HL-60 (cell line): ENCODE results near the gene DHX32.

Experiments
- DNase-seq, 2 experiments: peaks; one replicate each; pipeline ENCODE4 v3.0.0-alpha.2; 2010 to 2020; ENCODE audit warnings: low read depth in 1 of 2, low spot score in 1 of 2
- H3K27ac ChIP-seq: fragments of 250-450 bp; sonication (Bioruptor Pico); replicated peaks from 2 replicates; pipeline ENCODE4 v1.5.1; 2020; ENCODE audit warnings: mild to moderate bottlenecking, moderate library complexity
- H3K27me3 ChIP-seq: fragments of 250-450 bp; sonication (Bioruptor Pico); 2 replicates; pipeline ENCODE4 v1.5.1; 2021; ENCODE audit warnings: mild to moderate bottlenecking, moderate library complexity; ENCODE audit not compliant: insufficient read depth, poor library complexity, severe bottlenecking
- H3K4me3 ChIP-seq: replicated peaks from 2 replicates; pipeline ENCODE4 v1.5.1; 2011; ENCODE audit warnings: mild to moderate bottlenecking, control low read depth, low read length; ENCODE audit not compliant: insufficient read depth
- GABPA ChIP-seq: IDR thresholded peaks from 2 replicates; pipeline ENCODE4 v1.6.1; 2012; ENCODE audit warnings: low read depth
- POLR2AphosphoS5 ChIP-seq: IDR thresholded peaks from 2 replicates; pipeline ENCODE4 v1.6.1; 2012; ENCODE audit warnings: low read depth
- SPI1 ChIP-seq: IDR thresholded peaks from 2 replicates; pipeline ENCODE4 v1.6.1; 2012; ENCODE audit warnings: low read depth, mild to moderate bottlenecking, borderline replicate concordance
- TF ChIP-seq, protein P1 (sequence below): IDR thresholded peaks from one replicate; pipeline ENCODE4 v1.5.1; 2011; ENCODE audit warnings: low read length, control low read depth, inconsistent platforms; ENCODE audit not compliant: insufficient read depth
- TF ChIP-seq, protein P2 (sequence below): IDR thresholded peaks from 2 replicates; pipeline ENCODE4 v1.6.1; 2012; ENCODE audit warnings: low read depth; ENCODE audit not compliant: insufficient replicate concordance

DHX32 gene

DNA sequence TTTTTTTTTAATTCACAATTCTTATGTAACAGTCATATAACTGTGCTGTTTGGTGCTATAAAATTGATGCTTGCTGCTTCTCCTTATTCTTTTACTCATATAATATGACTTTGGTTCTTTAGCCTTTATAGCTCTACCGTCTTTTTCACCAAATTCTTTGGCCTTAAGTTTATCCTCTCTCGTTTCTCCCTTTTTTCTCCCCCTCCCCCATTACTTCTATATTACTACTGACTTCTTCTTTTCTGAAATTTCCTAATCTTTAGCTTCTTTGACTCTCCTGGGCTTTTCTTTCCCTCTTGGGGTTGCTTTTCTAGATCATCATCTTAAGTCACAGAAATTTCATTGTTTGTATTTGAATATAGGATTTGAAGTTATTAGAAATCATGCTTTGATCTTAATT is 54.0 kb downstream of the DHX32 start:
- TF ChIP-seq, protein P1, sequence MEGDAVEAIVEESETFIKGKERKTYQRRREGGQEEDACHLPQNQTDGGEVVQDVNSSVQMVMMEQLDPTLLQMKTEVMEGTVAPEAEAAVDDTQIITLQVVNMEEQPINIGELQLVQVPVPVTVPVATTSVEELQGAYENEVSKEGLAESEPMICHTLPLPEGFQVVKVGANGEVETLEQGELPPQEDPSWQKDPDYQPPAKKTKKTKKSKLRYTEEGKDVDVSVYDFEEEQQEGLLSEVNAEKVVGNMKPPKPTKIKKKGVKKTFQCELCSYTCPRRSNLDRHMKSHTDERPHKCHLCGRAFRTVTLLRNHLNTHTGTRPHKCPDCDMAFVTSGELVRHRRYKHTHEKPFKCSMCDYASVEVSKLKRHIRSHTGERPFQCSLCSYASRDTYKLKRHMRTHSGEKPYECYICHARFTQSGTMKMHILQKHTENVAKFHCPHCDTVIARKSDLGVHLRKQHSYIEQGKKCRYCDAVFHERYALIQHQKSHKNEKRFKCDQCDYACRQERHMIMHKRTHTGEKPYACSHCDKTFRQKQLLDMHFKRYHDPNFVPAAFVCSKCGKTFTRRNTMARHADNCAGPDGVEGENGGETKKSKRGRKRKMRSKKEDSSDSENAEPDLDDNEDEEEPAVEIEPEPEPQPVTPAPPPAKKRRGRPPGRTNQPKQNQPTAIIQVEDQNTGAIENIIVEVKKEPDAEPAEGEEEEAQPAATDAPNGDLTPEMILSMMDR, result no peak
- TF ChIP-seq POLR2AphosphoS5, result no peak
- peak; percentile 75 for TF ChIP-seq SPI1
- no peak for TF ChIP-seq GABPA
- TF ChIP-seq, protein P2, sequence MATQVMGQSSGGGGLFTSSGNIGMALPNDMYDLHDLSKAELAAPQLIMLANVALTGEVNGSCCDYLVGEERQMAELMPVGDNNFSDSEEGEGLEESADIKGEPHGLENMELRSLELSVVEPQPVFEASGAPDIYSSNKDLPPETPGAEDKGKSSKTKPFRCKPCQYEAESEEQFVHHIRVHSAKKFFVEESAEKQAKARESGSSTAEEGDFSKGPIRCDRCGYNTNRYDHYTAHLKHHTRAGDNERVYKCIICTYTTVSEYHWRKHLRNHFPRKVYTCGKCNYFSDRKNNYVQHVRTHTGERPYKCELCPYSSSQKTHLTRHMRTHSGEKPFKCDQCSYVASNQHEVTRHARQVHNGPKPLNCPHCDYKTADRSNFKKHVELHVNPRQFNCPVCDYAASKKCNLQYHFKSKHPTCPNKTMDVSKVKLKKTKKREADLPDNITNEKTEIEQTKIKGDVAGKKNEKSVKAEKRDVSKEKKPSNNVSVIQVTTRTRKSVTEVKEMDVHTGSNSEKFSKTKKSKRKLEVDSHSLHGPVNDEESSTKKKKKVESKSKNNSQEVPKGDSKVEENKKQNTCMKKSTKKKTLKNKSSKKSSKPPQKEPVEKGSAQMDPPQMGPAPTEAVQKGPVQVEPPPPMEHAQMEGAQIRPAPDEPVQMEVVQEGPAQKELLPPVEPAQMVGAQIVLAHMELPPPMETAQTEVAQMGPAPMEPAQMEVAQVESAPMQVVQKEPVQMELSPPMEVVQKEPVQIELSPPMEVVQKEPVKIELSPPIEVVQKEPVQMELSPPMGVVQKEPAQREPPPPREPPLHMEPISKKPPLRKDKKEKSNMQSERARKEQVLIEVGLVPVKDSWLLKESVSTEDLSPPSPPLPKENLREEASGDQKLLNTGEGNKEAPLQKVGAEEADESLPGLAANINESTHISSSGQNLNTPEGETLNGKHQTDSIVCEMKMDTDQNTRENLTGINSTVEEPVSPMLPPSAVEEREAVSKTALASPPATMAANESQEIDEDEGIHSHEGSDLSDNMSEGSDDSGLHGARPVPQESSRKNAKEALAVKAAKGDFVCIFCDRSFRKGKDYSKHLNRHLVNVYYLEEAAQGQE, result no peak
- no peak for DNase-seq
- H3K27me3 ChIP-seq, result no peaks in the 10 kb centered on the region
- H3K4me3 ChIP-seq, result no peak overlapping the region
- H3K27ac ChIP-seq, result 0 out of 2 replicates have a peak overlapping the region, but pooled peaks have one; percentile 13

DNA sequence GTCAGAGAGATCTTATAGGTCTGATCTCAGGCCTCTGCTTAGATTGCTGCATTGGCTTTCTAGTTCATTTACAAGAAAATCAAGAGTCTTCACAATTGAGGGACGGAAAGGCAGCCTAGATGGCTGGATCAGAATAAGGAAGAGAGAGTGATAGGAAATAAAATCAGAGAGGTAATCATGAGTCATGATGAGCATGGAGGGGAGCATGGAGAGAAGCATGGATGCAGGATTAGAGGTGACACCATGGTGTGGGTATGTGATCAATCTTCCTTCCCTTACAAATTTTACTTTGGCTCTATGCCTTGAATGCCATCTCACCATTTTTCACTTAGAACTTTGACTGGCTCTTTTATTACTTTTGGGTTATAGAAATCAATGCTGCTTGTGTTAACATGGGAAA is 56.4 kb downstream of the DHX32 start:
- H3K27ac ChIP-seq, result peak overlapping the region; percentile 100
- no peaks in the 10 kb centered on the region for H3K27me3 ChIP-seq
- H3K4me3 ChIP-seq, result peak overlapping the region; percentile 70
- no peak for DNase-seq
- no peak for TF ChIP-seq POLR2AphosphoS5
- TF ChIP-seq SPI1, result no peak
- TF ChIP-seq, protein P2, result no peak
- TF ChIP-seq GABPA, result no peak
- TF ChIP-seq, protein P1, result no peak

DNA sequence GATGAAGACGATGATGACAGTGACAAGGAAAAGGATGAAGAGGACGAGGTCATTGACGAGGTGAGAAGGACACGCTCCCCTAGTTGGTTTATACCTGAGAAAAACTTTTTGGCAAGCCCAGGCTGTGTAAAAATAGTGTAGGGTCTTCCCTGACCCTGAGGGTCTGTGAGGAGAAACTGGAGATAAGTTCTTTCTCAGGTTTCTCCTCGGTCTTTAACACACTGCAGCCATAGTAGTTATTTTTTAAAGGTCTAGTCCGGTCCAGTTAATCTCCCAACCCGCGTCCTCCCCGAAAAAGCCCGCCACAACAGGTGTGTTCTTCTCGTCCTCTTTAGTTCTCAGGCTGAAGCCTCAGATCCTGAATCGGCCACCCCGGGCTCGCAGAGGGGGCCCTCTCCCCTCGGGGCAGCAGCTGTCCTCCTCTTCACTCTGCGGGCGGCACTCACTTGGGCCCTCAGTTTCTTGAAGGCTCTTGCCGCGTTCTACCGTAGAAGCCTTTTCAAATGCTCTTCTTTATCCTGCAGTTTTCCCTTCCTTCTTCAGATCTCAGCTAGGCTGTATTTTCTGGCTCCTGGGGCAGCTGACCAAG is 57.3 kb downstream of the DHX32 start:
- no peak for DNase-seq
- Histone ChIP-seq H3K4me3 (peak overlapping the region; percentile 70), H3K27ac (peak overlapping the region; percentile 100), H3K27me3 (no peaks in the 10 kb centered on the region)
- TF ChIP-seq, protein P2, result no peak
- TF ChIP-seq POLR2AphosphoS5, result no peak
